ENCODE results near the gene PHF1. TPM values are rescaled to one million over a fixed set of nuclear protein-coding genes. Genes with fewer than 3 reads are reported as not detected.

The PHF1 gene
- total RNA-seq, 2 donors from 2014 or later, result 98.2 to 132 TPM

DNA sequence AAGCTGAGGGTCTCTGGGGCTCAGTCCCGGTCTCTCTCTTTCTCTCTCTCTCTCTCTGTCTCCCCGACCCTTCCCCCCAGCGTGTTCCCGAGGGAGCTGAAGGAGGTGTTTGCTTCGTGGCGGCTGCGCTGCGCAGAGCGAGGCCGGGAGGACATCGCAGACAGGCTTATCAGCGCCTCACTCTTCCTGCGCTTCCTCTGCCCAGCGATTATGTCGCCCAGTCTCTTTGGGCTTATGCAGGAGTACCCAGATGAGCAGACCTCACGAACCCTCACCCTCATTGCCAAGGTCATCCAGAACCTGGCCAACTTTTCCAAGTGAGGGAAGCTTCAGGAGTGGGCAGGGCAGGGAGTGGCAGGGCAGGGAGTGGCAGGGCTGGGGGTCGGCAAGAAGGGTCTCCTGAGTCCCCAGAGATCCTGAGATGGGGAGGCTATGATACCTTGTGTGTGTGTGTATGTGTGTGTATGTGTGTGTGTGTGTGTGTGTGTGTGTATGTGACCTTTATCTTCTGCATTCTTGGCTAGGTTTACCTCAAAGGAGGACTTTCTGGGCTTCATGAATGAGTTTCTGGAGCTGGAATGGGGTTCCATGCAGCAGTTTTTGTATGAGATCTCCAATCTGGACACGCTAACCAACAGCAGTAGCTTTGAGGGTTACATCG, 30.0 kb downstream of the PHF1 start:
- WGBS, result 86% methylated on average over 19 of the region's 19 CpGs
- TF ChIP-seq CTCF (IDR thresholded peaks at IDR 0.05), result no peak
- no peak for TF ChIP-seq POLR2A (IDR thresholded peaks at IDR 0.05)
- no peak for TF ChIP-seq POLR2AphosphoS5 (IDR thresholded peaks at IDR 0.05)
- H3K36me3 ChIP-seq, result peaks cover 2 to 9% of the 10 kb centered on the region in 2 donors
- no peak overlapping the region for H3K4me3 ChIP-seq
- H3K4me1 ChIP-seq (replicated peaks), result no peaks in the 10 kb centered on the region
- no peak for DNase-seq (ENCODE audit: low spot score)
- no peaks in the 10 kb centered on the region for H3K27me3 ChIP-seq (replicated peaks; ENCODE audit: insufficient read depth)
- H3K27ac ChIP-seq, result no peak overlapping the region
- no peaks in the 10 kb centered on the region for H3K9me3 ChIP-seq
- intact Hi-C loops (cut with DNase I), result no loop called here

DNA sequence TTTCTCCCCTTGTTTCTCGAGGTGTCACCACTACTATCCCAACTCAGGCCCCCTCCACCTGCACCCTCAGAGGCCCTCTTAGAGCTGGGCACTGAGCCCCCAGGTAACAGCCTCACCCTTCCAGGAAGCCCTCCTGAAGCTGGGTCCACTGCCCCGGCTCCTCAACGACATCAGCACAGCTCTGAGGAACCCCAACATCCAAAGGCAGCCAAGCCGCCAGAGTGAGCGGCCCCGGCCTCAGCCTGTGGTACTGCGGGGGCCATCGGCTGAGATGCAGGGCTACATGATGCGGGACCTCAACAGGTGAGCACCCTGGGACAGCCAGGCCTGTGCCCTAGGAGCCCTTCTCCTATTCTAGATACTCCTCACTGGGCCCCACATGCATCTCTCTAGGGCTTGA, 30.6 kb downstream of the PHF1 start:
- 92% methylated on average over 9 of the region's 9 CpGs for WGBS
- Histone ChIP-seq H3K4me1 (replicated peaks) (no peaks in the 10 kb centered on the region), H3K36me3 (peaks cover 2 to 9% of the 10 kb centered on the region in 2 donors), H3K27me3 (replicated peaks; ENCODE audit: insufficient read depth) (no peaks in the 10 kb centered on the region), H3K9me3 (no peaks in the 10 kb centered on the region), H3K4me3 (no peak overlapping the region), H3K27ac (no peak overlapping the region)
- intact Hi-C loops (cut with DNase I), result no loop called here
- TF ChIP-seq POLR2AphosphoS5 (IDR thresholded peaks at IDR 0.05), result no peak
- TF ChIP-seq POLR2A (IDR thresholded peaks at IDR 0.05), result no peak
- TF ChIP-seq CTCF (IDR thresholded peaks at IDR 0.05), result no peak
- no peak for DNase-seq (ENCODE audit: low spot score)

- intact Hi-C loops (cut with DNase I), result no loop called here
- no peaks in the 10 kb centered on the region for H3K27me3 ChIP-seq (replicated peaks; ENCODE audit: insufficient read depth)
- no peaks in the 10 kb centered on the region for H3K9me3 ChIP-seq
- WGBS, result 86% methylated on average over 8 of the region's 8 CpGs
- peaks cover 2 to 9% of the 10 kb centered on the region in 2 donors for H3K36me3 ChIP-seq
- H3K4me3 ChIP-seq, result no peak overlapping the region
- no peak for TF ChIP-seq POLR2A (IDR thresholded peaks at IDR 0.05)
- TF ChIP-seq POLR2AphosphoS5 (IDR thresholded peaks at IDR 0.05), result no peak
- no peak for TF ChIP-seq CTCF (IDR thresholded peaks at IDR 0.05)
- DNase-seq (ENCODE audit: low spot score), result no peak
- H3K27ac ChIP-seq, result no peak overlapping the region
- no peaks in the 10 kb centered on the region for H3K4me1 ChIP-seq (replicated peaks)
These were observed 31.5 kb downstream of the PHF1 start for GRCh38 chr6:33442283-33442682.

DNA sequence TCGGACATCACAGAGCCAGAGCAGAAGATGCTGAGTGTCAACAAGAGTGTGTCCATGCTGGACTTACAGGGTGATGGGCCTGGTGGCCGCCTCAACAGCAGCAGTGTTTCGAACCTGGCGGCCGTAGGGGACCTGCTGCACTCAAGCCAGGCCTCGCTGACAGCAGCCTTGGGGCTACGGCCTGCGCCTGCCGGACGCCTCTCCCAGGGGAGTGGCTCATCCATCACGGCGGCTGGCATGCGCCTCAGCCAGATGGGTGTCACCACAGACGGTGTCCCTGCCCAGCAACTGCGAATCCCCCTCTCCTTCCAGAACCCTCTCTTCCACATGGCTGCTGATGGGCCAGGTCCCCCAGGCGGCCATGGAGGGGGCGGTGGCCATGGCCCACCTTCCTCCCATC, 32.2 kb downstream of the PHF1 start:
- H3K27ac ChIP-seq, result no peak overlapping the region
- H3K4me3 ChIP-seq, result no peak overlapping the region
- no peaks in the 10 kb centered on the region for H3K27me3 ChIP-seq (replicated peaks; ENCODE audit: insufficient read depth)
- 83% methylated on average over 17 of the region's 17 CpGs for WGBS
- no peaks in the 10 kb centered on the region for H3K4me1 ChIP-seq (replicated peaks)
- peaks cover 0 to 3% of the 10 kb centered on the region in 2 donors for H3K36me3 ChIP-seq
- no peak for DNase-seq (ENCODE audit: low spot score)
- H3K9me3 ChIP-seq, result no peaks in the 10 kb centered on the region
- TF ChIP-seq CTCF (IDR thresholded peaks at IDR 0.05), result no peak
- TF ChIP-seq POLR2AphosphoS5 (IDR thresholded peaks at IDR 0.05), result no peak
- no peak for TF ChIP-seq POLR2A (IDR thresholded peaks at IDR 0.05)
- intact Hi-C loops (cut with DNase I), result no loop called here

All from prostate gland (tissue), 2 donors.